ENCODE data around the gene CAVIN4. TPM values are rescaled to one million over a fixed set of nuclear protein-coding genes. Genes with fewer than 3 reads are reported as not detected.

CAVIN4 gene
- total RNA-seq, 2 experiments from 2014 or later, result 0.68 to 2.3 TPM

- Histone ChIP-seq H3K4me1 (ENCODE audit: insufficient read depth, low read length, poor library complexity, severe bottlenecking) (no peaks in the 10 kb centered on the region), H3K9me2 (ENCODE audit: insufficient read depth, low read length) (no peaks in the 10 kb centered on the region), H2AFZ (ENCODE audit: low read length) (no peak overlapping the region), H3K79me2 (ENCODE audit: insufficient read depth, low read depth, low read length) (no peaks in the 10 kb centered on the region), H3K27ac (ENCODE audit: low read depth, low read length, poor library complexity, severe bottlenecking) (no peak overlapping the region), H3K4me3 (ENCODE audit: low read depth, low read length, poor library complexity, severe bottlenecking) (no peak overlapping the region), H3K4me2 (ENCODE audit: low read length) (no peak overlapping the region), H4K20me1 (ENCODE audit: insufficient read depth, low read length) (no peaks in the 10 kb centered on the region), H3K36me3 (ENCODE audit: insufficient read depth, low read length) (peaks cover 3% of the 10 kb centered on the region; the same call in 1 of the 2 replicates), H3K9me3 (ENCODE audit: low read length) (0 out of 2 replicates have a peak, but pooled peaks cover 4% of the 10 kb centered on the region)
- ChIA-PET CTCF (ENCODE audit: unreplicated experiment) (no interaction called here), POLR2A (no interaction called here)
- TF ChIP-seq, protein P1, sequence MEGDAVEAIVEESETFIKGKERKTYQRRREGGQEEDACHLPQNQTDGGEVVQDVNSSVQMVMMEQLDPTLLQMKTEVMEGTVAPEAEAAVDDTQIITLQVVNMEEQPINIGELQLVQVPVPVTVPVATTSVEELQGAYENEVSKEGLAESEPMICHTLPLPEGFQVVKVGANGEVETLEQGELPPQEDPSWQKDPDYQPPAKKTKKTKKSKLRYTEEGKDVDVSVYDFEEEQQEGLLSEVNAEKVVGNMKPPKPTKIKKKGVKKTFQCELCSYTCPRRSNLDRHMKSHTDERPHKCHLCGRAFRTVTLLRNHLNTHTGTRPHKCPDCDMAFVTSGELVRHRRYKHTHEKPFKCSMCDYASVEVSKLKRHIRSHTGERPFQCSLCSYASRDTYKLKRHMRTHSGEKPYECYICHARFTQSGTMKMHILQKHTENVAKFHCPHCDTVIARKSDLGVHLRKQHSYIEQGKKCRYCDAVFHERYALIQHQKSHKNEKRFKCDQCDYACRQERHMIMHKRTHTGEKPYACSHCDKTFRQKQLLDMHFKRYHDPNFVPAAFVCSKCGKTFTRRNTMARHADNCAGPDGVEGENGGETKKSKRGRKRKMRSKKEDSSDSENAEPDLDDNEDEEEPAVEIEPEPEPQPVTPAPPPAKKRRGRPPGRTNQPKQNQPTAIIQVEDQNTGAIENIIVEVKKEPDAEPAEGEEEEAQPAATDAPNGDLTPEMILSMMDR (conservative IDR thresholded peaks at IDR 0.05; ENCODE audit: low read length), result no peak
- TF ChIP-seq EZH2phosphoT487 (IDR thresholded peaks at IDR 0.05; ENCODE audit: borderline replicate concordance, low read depth, low read length), result no peak
- DNase-seq (ENCODE audit: low spot score), result no peak
- intact Hi-C loops (cut with micrococcal nuclease; ENCODE audit: unreplicated experiment), result no loop called here
- no TSS peak for BruUV-seq (replicated peaks)
Observed at GRCh38 chr9:100540327-100540726, 37.6 kb upstream of the CAVIN4 start.

- 0 out of 2 replicates have a peak overlapping the region, but pooled peaks have one; percentile 4 for H3K4me2 ChIP-seq (ENCODE audit: low read length)
- peak overlapping the region; percentile 14 for H3K27ac ChIP-seq (ENCODE audit: low read depth, low read length, poor library complexity, severe bottlenecking)
- no peak overlapping the region for H3K4me3 ChIP-seq (ENCODE audit: low read depth, low read length, poor library complexity, severe bottlenecking)
- no TSS peak for BruUV-seq (replicated peaks)
- peak; percentile 40 for DNase-seq (ENCODE audit: low spot score)
- H3K9me3 ChIP-seq (ENCODE audit: low read length), result peaks cover 23% of the 10 kb centered on the region; the same call in 1 of the 2 replicates
- no peak overlapping the region for H2AFZ ChIP-seq (ENCODE audit: low read length)
- H4K20me1 ChIP-seq (ENCODE audit: insufficient read depth, low read length), result no peaks in the 10 kb centered on the region
- H3K79me2 ChIP-seq (ENCODE audit: insufficient read depth, low read depth, low read length), result no peaks in the 10 kb centered on the region
- ChIA-PET POLR2A (interaction anchor here (1.5 kb wide), 1 partner anchor 30 kb away, joined by 3 read pairs; no protein-coding TSS in a partner anchor), CTCF (ENCODE audit: unreplicated experiment) (no interaction called here)
- H3K36me3 ChIP-seq (ENCODE audit: insufficient read depth, low read length), result peaks cover 32% of the 10 kb centered on the region
- H3K9me2 ChIP-seq (ENCODE audit: insufficient read depth, low read length), result no peaks in the 10 kb centered on the region
- intact Hi-C loops (cut with micrococcal nuclease; ENCODE audit: unreplicated experiment), result no loop called here
- H3K4me1 ChIP-seq (ENCODE audit: insufficient read depth, low read length, poor library complexity, severe bottlenecking), result peaks cover 20% of the 10 kb centered on the region
- TF ChIP-seq, protein P1 (conservative IDR thresholded peaks at IDR 0.05; ENCODE audit: low read length), result no peak
- no peak for TF ChIP-seq EZH2phosphoT487 (IDR thresholded peaks at IDR 0.05; ENCODE audit: borderline replicate concordance, low read depth, low read length)
Observed at GRCh38 chr9:100549048-100549447, 28.8 kb upstream of the CAVIN4 start.

- no TSS peak for BruUV-seq (replicated peaks)
- H3K9me3 ChIP-seq (ENCODE audit: low read length), result peaks cover 2% of the 10 kb centered on the region; the same call in 1 of the 2 replicates
- H3K79me2 ChIP-seq (ENCODE audit: insufficient read depth, low read depth, low read length), result no peaks in the 10 kb centered on the region
- POLR2A ChIA-PET, result interaction anchor here (1.3 kb wide), 1 partner anchor 11 kb away, joined by 5 read pairs; no protein-coding TSS in a partner anchor
- no peak overlapping the region for H2AFZ ChIP-seq (ENCODE audit: low read length)
- intact Hi-C loops (cut with micrococcal nuclease; ENCODE audit: unreplicated experiment), result no loop called here
- peaks cover 12% of the 10 kb centered on the region for H3K4me1 ChIP-seq (ENCODE audit: insufficient read depth, low read length, poor library complexity, severe bottlenecking)
- no peaks in the 10 kb centered on the region for H3K9me2 ChIP-seq (ENCODE audit: insufficient read depth, low read length)
- no peak overlapping the region for H3K4me2 ChIP-seq (ENCODE audit: low read length)
- no peak for TF ChIP-seq EZH2phosphoT487 (IDR thresholded peaks at IDR 0.05; ENCODE audit: borderline replicate concordance, low read depth, low read length)
- TF ChIP-seq, protein P1 (conservative IDR thresholded peaks at IDR 0.05; ENCODE audit: low read length), result no peak
- CTCF ChIA-PET (ENCODE audit: unreplicated experiment), result no interaction called here
- no peaks in the 10 kb centered on the region for H4K20me1 ChIP-seq (ENCODE audit: insufficient read depth, low read length)
- H3K4me3 ChIP-seq (ENCODE audit: low read depth, low read length, poor library complexity, severe bottlenecking), result no peak overlapping the region
- no peak overlapping the region for H3K27ac ChIP-seq (ENCODE audit: low read depth, low read length, poor library complexity, severe bottlenecking)
- H3K36me3 ChIP-seq (ENCODE audit: insufficient read depth, low read length), result peaks cover 14% of the 10 kb centered on the region
- peak; percentile 15 for DNase-seq (ENCODE audit: low spot score)
Observed at GRCh38 chr9:100554935-100555401, 22.9 kb upstream of the CAVIN4 start.
